Stimulated activated CD4-positive, alpha-beta T cell treated with anti-CD3 and anti-CD28 coated beads, Interleukin-1b, Interleukin-23, amount 100 ng/mL, for 48 hours (primary cell): ENCODE results near the gene APOL1.
A peak's percentile ranks its signal among the peaks of the same experiment; 100 is the strongest.
"Not testable (repeated sequence)": the region's sequence is repeated elsewhere in the genome, so short reads cannot be mapped to it uniquely, and the experiment has no call there.

Experiments
- DNase-seq: peaks from one replicate; pipeline ENCODE4 v3.0.0-alpha.2; 2020

APOL1 gene

GRCh38 chr22:36226189-36226588 is 26.7 kb upstream of the APOL1 start:
- DNase-seq, result no peak

GRCh38 chr22:36227396-36227795 is 25.5 kb upstream of the APOL1 start:
- peak; percentile 31 for DNase-seq

GRCh38 chr22:36227806-36228205 is 25.1 kb upstream of the APOL1 start:
- DNase-seq, result no peak

GRCh38 chr22:36228369-36228768 is 24.6 kb upstream of the APOL1 start:
- not testable (repeated sequence) for DNase-seq

- no peak for DNase-seq
These were observed 24.0 kb upstream of the APOL1 start for GRCh38 chr22:36228944-36229343.

GRCh38 chr22:36229649-36230048 is 23.3 kb upstream of the APOL1 start:
- not testable (repeated sequence) for DNase-seq

GRCh38 chr22:36231051-36231450 is 21.9 kb upstream of the APOL1 start:
- not testable (repeated sequence) for DNase-seq

GRCh38 chr22:36232715-36233401 is 20.1 kb upstream of the APOL1 start:
- no peak for DNase-seq

GRCh38 chr22:36233796-36234195 is 19.1 kb upstream of the APOL1 start:
- DNase-seq, result no peak

GRCh38 chr22:36234213-36234612 is 18.7 kb upstream of the APOL1 start:
- no peak for DNase-seq

- DNase-seq, result no peak
These were observed 18.0 kb upstream of the APOL1 start for GRCh38 chr22:36234919-36235318.

- no peak for DNase-seq
These were observed 17.3 kb upstream of the APOL1 start for GRCh38 chr22:36235585-36235984.

- no peak for DNase-seq
These were observed 16.3 kb upstream of the APOL1 start for GRCh38 chr22:36236388-36237319.

- no peak for DNase-seq
These were observed 15.2 kb upstream of the APOL1 start for GRCh38 chr22:36237462-36238372.

- no peak for DNase-seq
These were observed 14.4 kb upstream of the APOL1 start for GRCh38 chr22:36238373-36239149.

- no peak for DNase-seq
These were observed 13.9 kb upstream of the APOL1 start for GRCh38 chr22:36239150-36239400.

- peak; percentile 93 for DNase-seq
These were observed 13.3 kb upstream of the APOL1 start, which contains the start of gene APOL2 for GRCh38 chr22:36239401-36240171. Gene APOL2, minus strand, starts transcription at chr22:36239527. Its CDS starts 6,365 bp downstream, at chr22:36233162.

GRCh38 chr22:36243986-36244385 is 8.9 kb upstream of the APOL1 start:
- no peak for DNase-seq

GRCh38 chr22:36244522-36245391 is 8.2 kb upstream of the APOL1 start:
- no peak for DNase-seq

GRCh38 chr22:36245805-36246356 is 7.1 kb upstream of the APOL1 start:
- DNase-seq, result no peak
